Measurements from ENCODE around the gene GJC2. TPM values are rescaled to one million over a fixed set of nuclear protein-coding genes. Genes with fewer than 3 reads are reported as not detected.

Gene GJC2
- total and polyA plus RNA-seq, 4 donors, result 0.10 to 0.79 (median 0.25) TPM; not detected in 1

GRCh38 chr1:228180959-228181644 is 31.4 kb downstream of the GJC2 start:
- TF ChIP-seq MAX (IDR thresholded peaks at IDR 0.05) (no peak), ZBTB33 (IDR thresholded peaks at IDR 0.05) (no peak), SP1 (IDR thresholded peaks at IDR 0.05) (no peak), JUND (IDR thresholded peaks at IDR 0.05) (no peak), HNF4G (IDR thresholded peaks at IDR 0.05) (no peak), FOXA1 (IDR thresholded peaks at IDR 0.05) (no peak), CTCF (IDR thresholded peaks at IDR 0.05; ENCODE audit: low read depth, low read length, missing input control) (no peak), TAF1 (conservative IDR thresholded peaks at IDR 0.05) (no peak), REST (IDR thresholded peaks at IDR 0.05) (no peak), ATF3 (IDR thresholded peaks at IDR 0.05) (no peak), NR2F2 (IDR thresholded peaks at IDR 0.05) (no peak), YY1 (IDR thresholded peaks at IDR 0.05) (no peak), EGR1 (IDR thresholded peaks at IDR 0.05; ENCODE audit: low read depth in 2 of 2) (no peak), RAD21 (IDR thresholded peaks at IDR 0.05) (no peak), RXRA (IDR thresholded peaks at IDR 0.05) (no peak), FOXA2 (IDR thresholded peaks at IDR 0.05) (no peak), HNF4A (conservative IDR thresholded peaks at IDR 0.05) (no peak), GABPA (IDR thresholded peaks at IDR 0.05 in 1 of 2, conservative IDR thresholded peaks at IDR 0.05 in 1 of 2) (no peak)
- 96% methylated on average over 7 of the region's 7 CpGs for WGBS
- no peak for DNase-seq (ENCODE audit: low spot score)
- Histone ChIP-seq H3K4me3 (ENCODE audit: low read depth in 1 of 3, low read length in 3 of 3) (no peak overlapping the region), H3K4me1 (ENCODE audit: control insufficient read depth in 4 of 4, insufficient read depth in 4 of 4, low read length in 3 of 4) (no peaks in the 10 kb centered on the region), H3K9me3 (ENCODE audit: control insufficient read depth in 4 of 4, low read length in 3 of 4) (no peaks in the 10 kb centered on the region), H3K27me3 (ENCODE audit: control insufficient read depth in 4 of 4, insufficient read depth in 4 of 4, low read length in 3 of 4) (no peaks in the 10 kb centered on the region), H3K9ac (ENCODE audit: low read depth in 1 of 2, low read length in 2 of 2) (no peak overlapping the region), H3K27ac (ENCODE audit: low read depth in 1 of 2, low read length in 2 of 2) (no peak overlapping the region), H3K36me3 (ENCODE audit: control insufficient read depth in 4 of 4, insufficient read depth in 3 of 4, low read depth in 1 of 4, low read length in 3 of 4) (peaks cover 0 to 4% (median under 1%) of the 10 kb centered on the region in 4 donors)
